GM19468 (cell line): Measurements from ENCODE around the gene MYRIP.
"Not testable (repeated sequence)": the region's sequence is repeated elsewhere in the genome, so short reads cannot be mapped to it uniquely, and the experiment has no call there.

Experiments
- ATAC-seq: cut with Tn5 transposase; IDR thresholded peaks from one replicate; pipeline ENCODE4 v1.9.1; 2021; ENCODE audit warnings: mild to moderate bottlenecking, moderate library complexity, moderate number of reproducible peaks; ENCODE audit not compliant: unreplicated experiment; ENCODE audit errors: extremely low read depth

The MYRIP gene

DNA sequence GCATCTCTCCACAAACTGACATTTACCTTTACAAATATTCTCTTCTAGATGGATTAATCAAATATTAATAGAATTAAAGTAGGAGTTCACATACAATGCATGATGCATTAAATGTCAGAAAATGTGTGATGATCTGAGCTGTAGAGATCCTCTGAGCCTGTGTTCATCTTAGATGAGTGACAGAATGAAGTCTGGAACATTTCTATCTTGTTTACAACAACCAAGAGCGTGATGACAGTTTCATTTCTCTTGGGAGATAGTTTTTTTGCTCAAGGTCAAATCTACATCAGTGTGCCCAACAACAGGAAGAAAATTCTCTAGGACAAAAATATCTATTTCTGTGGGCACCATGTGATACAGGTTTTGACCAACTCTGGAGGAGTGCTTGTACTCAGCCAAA, 211.9 kb downstream of the MYRIP start:
- no peak for ATAC-seq

DNA sequence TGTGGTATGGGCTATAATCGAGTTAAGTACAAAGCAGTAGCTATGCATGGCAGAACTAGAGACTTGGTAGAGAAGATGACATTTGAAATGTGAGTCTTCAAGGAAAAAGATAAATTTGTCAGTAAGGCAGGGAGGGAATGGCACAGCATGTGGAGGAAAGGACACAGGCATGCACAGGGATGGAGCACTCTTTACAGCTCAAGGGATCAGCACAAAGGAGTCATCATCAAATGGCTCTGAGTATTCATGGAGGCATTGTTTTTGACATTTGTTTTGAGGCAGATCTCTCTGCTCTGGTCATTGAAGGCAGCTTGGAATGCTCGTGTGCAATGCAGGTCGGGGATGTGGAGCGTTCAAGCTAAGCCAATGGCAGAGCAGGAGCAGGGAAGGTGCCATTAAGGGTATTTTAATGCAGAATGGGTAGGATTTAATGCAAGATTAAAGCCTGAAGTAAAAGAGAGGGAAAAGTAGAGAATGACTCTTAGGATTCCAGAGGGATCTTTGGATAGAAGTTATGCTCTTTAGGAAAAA, 213.0 kb downstream of the MYRIP start:
- no peak for ATAC-seq

DNA sequence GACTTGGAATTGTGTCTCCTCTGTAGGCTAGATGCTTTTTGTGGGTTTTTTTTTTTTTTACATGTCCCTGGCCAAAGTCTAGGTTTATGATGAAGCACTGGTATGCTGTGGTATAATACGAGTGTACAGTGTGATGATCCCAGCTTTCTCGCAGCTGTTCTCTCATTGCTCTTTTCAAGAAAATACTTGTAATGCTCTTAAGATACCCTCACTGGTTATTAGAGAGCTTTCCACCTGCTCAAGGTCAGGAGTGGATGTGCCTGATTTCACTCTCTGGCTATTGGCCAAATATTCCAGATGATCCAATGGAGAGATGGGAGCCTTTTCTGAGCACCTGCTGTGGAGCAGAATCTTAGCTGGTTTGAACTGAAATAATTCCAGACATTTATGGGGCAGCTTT, 215.1 kb downstream of the MYRIP start:
- no peak for ATAC-seq

DNA sequence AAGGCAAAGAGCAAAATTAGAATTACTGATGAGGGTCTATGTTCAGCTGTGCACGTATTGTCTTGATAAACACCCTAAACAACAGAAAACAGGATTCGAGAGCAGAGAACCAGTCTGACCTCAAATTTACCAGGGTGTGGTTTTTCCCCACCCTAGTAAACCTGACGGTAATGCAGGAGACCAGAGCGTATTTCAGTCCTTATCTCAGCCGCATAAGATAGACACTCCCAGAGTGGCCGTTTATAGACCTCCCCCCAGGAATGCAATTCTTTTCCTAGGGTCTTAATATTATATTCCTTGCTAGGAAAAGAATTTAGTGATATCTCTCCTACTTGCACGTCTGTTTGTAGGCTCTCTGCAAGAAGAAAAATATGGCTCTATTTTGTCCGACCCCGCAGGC, 216.5 kb downstream of the MYRIP start:
- ATAC-seq, result not testable (repeated sequence)

DNA sequence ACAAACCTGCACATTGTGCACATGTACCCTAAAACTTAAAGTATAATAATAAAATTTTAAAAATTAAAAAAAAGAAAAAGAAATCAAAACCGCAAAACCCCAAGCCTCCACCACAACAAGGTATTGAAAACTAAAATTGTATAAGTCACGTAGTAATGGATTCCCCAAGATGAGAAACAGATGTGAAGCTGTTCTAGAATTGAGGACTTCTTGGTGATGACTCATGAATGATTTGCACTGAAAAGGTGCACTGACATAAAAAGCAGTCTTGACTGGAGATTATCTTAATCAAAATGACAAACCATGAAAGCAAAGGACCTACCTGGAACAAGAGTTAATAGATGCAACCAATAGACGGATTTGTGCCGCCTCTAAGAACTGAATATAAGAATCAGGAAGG, 225.8 kb downstream of the MYRIP start:
- no peak for ATAC-seq

DNA sequence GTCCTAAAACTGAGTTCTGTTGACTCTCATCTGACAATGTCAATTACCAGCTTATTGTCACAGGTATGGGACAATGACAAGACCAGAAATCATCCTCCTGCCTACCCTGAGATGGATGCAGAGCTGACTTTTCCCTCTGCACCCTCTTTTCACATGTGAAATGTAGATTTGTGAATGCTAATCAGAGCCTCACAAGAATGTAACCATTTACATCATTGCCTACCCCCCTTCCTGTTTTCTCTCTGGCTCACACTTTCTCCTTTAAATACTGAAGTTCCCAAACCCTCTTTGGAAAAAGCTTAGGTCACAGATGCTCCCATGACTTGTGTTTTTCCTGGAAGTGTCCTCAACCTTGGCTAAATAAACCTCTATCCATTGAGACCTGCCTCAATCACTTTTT, 228.2 kb downstream of the MYRIP start:
- ATAC-seq, result no peak

DNA sequence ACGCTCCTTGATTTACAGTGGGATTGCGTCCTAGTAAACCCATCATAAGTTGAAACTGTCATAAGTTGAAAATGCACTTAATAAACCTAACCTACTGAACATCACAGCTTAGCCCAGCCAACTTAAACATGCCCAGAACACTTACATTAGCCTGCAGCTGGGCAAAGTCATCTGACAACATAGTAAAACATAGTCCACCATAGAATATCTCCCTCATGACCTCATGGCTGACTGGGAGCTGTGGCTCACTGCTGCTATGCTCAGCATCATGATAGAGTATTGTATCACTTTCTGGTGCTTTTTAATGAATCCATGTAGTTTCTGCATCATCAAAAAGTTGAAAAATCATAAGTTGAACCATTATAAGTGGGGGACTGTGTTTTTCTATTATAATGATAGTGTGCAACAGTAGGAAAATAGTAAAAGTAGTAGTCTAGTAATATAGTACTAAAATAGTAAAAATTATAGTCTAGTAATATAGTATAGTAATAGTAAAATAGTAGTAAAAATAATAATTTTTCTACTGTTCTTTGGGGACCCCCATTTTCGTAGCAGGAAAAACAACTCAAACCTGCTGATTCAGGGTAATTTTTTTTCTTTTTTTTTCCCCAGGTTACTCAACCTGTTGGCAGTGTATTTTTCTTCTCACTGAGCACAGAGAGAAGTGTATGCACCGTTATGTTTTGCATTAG, 233.5 kb downstream of the MYRIP start:
- no peak for ATAC-seq

DNA sequence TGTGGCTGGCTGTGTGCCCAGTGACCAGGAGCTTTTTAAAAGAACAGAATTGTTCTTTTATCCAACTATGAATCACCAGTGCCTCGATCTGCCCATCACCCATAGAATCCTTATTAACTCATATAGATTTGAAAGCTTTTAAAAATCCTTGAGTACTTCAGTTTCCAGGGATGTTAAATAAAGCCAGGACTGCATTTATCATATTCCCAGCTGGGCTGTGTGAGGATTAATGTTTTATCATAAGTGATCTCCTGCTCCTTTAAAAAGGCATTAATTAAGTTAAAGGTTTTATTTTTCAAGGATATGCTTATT, 234.0 kb downstream of the MYRIP start:
- no peak for ATAC-seq

DNA sequence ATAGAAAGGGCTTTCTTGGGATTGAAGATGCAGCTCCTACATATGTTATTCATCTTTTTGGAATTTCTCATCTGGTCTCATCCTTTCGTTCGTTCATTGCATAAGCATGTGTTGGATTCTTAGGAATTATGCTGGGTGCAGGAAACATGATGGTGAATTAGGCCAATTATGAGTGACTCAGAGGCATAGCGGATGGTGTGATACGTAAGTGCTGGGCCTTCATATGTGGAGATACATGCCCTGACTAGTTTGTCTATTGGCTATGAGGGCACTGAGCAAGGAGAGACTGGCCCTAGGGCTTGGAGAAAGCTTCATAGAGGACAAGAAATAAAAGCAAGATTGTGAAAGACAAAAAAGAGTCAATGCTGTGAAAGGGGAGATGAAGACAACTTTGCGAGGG, 235.1 kb downstream of the MYRIP start:
- no peak for ATAC-seq

DNA sequence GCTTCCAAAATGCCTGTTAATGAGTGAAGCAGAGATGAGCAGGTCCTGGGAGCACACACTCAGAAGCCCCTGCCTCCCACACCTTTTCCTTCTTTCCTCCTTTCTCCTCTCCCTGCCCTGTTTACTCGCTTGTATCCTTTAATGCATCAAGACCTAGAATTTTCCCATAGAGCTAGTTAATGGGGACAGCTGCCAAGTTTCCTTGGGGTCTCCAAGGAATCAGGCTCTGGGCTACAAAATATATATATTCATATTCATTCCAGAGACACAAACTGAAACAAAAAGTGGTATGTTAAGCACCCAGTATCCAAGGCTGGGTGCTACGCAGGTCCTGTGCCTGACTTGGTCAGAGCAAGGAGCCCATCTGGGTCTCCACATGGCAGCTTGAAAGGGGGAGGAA, 235.6 kb downstream of the MYRIP start:
- ATAC-seq, result no peak

DNA sequence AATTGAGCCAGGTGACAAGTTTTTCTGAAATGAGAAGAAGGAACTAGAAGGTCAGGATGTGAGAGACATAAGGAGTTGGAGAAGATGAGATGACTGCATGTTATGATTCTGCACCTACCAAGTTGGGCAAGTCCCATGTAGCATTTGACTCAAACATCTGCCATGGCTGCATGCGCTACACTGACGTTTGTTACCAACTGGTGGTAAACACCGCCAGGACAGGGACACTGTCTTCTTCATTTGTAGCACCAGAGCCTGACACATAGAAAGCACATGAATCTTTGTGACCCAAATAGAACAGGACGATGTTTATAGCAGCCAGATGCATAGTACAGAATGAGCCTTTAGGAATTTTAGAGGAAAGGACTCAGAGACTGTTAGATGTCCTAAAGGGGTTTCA, 236.7 kb downstream of the MYRIP start:
- no peak for ATAC-seq

DNA sequence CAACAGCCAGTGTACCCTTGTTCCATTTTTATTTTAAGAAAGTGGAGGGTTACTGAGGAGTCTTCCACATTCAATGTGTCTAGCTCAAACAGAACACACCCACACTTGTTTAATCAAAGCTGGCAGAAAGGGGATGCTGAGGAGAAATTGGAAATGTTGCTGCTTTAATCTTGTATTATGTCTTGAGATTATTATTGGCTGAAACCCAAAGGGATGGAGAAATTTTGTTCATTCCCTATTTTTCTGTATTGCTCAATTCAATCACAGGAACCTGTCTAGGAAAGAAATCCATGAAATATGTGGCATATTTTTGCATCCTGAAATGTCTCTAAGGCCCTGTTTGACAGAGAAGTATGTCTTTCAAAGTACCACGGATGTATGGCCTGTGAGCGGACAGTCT, 238.0 kb downstream of the MYRIP start:
- no peak for ATAC-seq

DNA sequence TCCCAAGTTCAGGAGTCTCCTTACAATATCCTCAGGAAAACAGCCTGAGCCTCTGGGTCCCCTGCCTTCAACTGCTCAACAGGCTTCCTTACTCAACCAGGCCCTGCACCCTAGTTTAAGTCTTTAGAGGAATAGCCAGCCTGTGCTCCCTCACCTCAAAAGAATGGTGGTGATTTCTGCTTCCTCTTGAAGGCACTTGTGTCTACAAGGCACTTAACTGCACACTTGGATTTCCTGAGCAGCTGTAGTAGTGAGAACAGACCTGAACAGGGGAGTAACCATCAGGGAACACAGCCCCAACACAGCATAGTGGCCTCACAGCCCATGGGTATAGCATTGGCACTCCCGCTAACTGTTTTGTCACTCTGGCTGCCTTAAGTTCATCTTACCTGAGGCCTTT, 244.3 kb downstream of the MYRIP start:
- ATAC-seq, result no peak

DNA sequence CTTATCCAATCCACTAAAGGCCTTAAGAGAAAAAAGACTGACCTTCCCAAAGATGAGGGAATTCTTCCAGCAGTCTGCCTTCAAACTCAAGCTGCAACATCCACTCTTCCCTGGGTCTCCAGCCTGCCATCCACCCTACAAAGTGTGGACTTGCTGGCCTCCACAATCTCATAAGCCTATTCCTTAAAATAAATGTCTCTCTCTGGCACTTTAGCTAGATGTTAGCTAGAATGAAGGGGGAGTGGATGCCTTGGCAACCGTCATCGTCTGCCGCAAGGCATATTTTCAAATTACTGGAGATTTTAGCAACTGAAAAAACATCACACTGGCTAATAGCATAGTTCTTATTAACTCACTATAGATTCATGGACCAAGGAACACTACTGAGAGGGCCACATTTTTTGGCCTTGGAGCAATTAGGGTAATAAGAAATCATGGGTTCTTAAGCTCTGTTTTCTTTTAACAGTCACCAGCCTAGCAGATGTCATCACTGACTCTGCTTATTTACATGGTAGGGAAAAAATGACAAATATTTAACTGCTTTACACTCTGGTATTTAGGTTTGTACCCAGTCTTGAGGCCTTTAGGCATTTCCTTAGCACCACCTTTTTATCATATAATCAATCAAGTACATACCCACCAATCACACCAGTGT, 245.3 kb downstream of the MYRIP start:
- ATAC-seq, result no peak

DNA sequence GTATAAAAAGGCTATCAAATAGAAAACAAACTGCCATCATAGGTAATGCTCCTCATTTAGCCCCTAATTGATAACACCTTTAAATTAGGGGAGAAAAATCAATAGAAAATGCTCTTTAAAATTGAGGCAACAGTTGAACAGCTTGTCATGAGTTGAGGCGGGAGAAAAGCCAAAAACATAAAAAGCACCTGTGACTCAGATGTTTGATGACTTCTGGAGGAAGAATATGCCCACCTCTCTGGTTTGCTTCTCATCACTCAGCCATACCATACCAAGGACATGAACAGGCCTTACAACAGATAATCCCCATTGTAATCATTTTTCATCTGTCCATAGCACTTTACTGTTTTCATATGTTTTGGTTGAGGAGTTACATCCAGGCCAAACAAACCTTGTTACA, 246.0 kb downstream of the MYRIP start:
- ATAC-seq, result no peak

DNA sequence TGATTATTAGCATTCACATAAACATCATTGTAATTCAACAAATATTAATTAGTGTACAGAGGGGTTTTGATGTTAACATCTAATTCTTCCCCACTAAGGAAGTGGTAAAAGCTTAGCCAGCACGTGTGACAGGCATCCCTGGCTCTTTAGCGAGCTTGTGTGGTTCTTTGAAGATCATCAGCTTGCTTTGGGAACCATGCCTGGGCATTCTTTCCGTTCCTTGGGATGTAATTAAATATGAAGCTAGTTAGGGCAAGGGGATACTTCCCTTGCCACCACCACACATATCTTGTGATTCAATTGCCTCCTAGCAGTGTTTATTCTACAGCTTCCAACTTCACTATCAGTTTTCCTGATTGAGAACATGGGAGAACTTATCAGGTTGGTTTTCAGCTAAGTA, 246.5 kb downstream of the MYRIP start:
- no peak for ATAC-seq

DNA sequence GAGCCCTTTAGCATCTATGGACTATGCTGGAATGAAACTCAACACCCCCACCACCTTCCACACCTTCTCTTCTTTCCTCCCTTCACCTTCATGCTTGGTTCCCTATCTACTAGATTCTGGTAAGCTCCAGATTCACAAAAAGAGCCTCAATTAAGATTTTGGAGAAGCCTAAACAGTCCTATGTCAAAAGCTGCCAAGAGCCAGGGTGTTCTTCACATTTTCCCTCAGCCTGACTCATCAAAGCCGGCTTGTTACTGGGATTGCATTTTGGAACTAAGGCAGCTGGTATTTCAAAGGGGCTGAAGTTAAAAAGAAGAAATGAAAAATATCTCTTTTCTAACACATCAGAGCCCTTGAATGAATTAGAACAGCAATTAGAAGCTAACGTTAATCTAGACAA, 247.7 kb downstream of the MYRIP start:
- ATAC-seq, result no peak

DNA sequence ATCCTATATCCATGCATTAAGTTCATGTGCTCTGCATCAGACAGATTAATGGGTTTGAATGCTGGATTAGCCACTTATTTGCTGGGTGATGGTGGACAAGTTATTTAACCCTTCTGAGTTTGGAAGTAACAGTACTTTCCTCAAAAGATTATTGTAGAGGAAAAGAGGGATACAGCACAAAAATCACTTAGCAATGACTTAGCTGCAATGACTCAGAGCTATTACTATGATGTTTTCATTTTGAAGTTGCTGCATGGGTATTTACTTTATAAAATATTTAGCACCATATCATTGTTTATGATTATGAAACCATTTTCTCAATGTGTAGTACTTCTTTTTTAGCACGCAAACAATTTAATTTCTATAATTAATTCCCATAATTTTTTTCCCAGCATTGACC, 248.4 kb downstream of the MYRIP start:
- ATAC-seq, result no peak

DNA sequence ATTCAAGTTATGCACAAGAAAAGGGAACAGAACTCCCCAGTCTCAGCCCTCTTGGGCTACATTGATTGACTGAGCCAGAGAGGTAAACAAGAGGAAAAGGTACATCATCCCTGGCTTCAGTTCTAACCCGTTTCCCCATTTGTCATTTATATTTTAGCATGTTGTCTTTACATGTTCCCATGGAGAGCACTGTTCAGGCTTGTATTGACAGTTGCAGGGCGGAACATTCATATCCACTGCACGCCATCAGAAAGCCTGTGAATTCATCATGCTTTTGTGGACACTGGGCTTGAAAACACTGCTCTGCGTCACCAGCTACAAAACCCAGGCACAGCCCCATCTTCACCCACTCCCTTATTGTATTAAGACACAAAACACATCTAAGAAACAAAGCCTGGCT, 259.2 kb downstream of the MYRIP start:
- ATAC-seq, result no peak

DNA sequence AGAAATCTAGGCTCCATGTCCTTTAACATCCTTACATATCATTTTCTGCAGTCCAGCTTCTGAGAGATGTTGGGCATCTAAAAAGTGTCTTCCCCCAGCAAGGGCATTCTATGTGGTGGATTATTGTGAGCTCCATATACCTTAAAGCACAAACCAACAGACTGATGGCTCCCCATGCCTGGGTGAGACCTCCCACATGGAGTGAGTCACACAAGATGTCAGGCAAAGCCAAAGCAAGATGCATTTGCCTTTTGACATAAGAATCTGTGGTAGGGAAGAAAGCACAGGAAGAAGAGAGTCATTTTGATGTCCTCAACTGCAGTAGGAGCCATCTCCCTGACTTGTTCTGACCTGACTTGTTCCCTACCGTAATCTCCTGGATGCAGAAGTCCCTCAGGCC, 261.4 kb downstream of the MYRIP start:
- no peak for ATAC-seq

DNA sequence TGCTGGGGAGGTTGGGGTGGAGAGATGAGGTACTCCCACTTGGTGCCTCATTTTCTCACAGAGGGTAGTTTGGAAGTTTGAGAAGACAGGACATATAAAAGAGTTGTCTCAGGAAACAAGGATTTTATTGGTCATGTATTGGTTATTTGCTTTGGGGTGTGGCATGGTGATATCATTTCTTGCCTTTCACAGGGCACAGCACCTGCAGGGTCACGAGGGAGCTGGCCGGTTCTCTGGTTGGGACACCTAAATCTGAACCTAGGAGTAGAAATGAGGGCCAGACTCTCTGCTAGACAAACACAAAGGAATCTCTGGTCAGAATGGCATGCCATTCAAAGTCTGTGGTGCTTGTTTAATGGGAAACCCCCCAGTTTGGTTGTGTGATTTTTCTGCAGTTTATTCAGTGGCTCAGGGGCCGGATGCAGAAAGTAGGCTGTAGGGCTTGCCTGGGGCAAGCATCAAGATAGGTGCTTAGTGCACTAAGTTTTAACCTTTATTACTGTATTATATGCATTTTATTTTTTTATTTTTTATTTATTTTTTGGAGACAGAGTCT, 262.4 kb downstream of the MYRIP start:
- ATAC-seq, result no peak
